Vagina (tissue), 2 donors: ENCODE measurements around the gene MAP1LC3B. TPM values are rescaled to one million over a fixed set of nuclear protein-coding genes. Genes with fewer than 3 reads are reported as not detected.

Experiments
- DNase-seq, 2 donors: peaks; one replicate each; pipeline ENCODE4 v3.0.0-alpha.2; 2017; ENCODE audit errors: extremely low spot score in 2 of 2
- H3K27ac ChIP-seq: fragments of 200-600 bp; sonication (generic); one replicate; pipeline ENCODE4 v1.5.1; 2019
- H3K27me3 ChIP-seq: fragments of 200-600 bp; sonication (generic); one replicate; pipeline ENCODE4 v1.5.1; 2019
- H3K36me3 ChIP-seq, 2 donors: fragments of 200-600 bp; sonication (generic); one replicate each; pipeline ENCODE4 v1.5.1; 2017 to 2019
- H3K4me1 ChIP-seq: fragments of 200-600 bp; sonication (generic); one replicate; pipeline ENCODE4 v1.5.1; 2019
- H3K4me3 ChIP-seq, 2 donors: fragments of 200-600 bp; sonication (generic); 1 replicate in 1 of 2; 2 replicates in 1 of 2; pipeline ENCODE4 v1.5.1; 2016 to 2019
- H3K9me3 ChIP-seq: fragments of 200-600 bp; sonication (generic); one replicate; pipeline ENCODE4 v1.5.1; 2019
- POLR2A ChIP-seq, 2 donors: fragments of 450-650 bp; IDR thresholded peaks; one replicate each; pipeline ENCODE4 v1.6.1; 2017; ENCODE audit warnings: antibody characterized with exemption in 2 of 2, mild to moderate bottlenecking in 2 of 2, moderate library complexity in 2 of 2
- POLR2AphosphoS5 ChIP-seq, 2 donors: sonication (generic); formaldehyde crosslinking; IDR thresholded peaks; one replicate each; pipeline ENCODE4 v1.9.0; 2017; ENCODE audit warnings: antibody characterized with exemption in 2 of 2, mild to moderate bottlenecking in 2 of 2, low read depth in 1 of 2; ENCODE audit not compliant: insufficient read depth in 1 of 2
- intact Hi-C: fragments of 100-400 bp; cut with DNase I; formaldehyde crosslinking; loops from one replicate; pipeline ENCODE4 v1.15.1; 2023
- total RNA-seq: library from RNA; depleted of rRNA; stranded (reverse); fragments of >200 nt; gene quantifications from one replicate; pipeline ENCODE4 v1.2.3, GENCODE V29; 2016
- TF ChIP-seq, protein P1 (sequence below), 3 experiments: fragments of 450-650 bp in 2 of 3; fragments of 200-600 bp in 1 of 3; sonication (generic) in 1 of 3; IDR thresholded peaks; one replicate each; pipeline ENCODE4 v1.5.1; 2017 to 2019; ENCODE audit warnings: antibody characterized with exemption in 3 of 3, mild to moderate bottlenecking in 2 of 3, moderate library complexity in 2 of 3

Gene MAP1LC3B
- total RNA-seq, 1 donor from 2014 or later = 44.9 TPM

DNA sequence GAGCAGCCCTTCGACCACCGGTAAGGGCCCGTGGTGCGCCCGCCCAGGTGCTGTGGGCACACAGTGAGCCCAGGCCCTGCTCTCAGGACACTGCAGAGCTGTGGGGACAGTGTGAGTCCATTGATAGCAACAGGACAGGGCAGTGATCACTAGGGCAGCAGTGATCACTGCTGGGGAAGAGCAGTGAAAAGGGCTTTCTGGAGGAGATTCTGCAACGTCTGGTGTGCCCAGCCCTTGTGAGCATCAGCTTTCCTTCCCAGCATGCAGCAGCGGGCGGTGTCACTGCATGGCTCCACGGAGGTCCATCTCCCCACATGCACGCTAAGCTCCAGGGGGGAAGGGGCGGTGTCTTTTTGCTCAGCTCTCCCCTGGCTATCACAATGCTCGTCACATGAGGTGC is 32.1 kb downstream of the MAP1LC3B start:
- DNase-seq = no peak
- intact Hi-C loops = loop anchor here (10.0 kb wide), 1 partner anchor 141 kb away; no protein-coding TSS in a partner anchor

GRCh38 chr16:87425941-87426340 is 33.8 kb downstream of the MAP1LC3B start:
- Histone ChIP-seq H3K36me3 (peaks cover 0 to 28% of the 10 kb centered on the region in 2 donors), H3K9me3 (no peaks in the 10 kb centered on the region), H3K4me1 (no peaks in the 10 kb centered on the region), H3K27me3 (no peaks in the 10 kb centered on the region), H3K27ac (no peak overlapping the region), H3K4me3 (no peak overlapping the region)
- intact Hi-C loops = loop anchor here (10.0 kb wide), 1 partner anchor 139 kb away; no protein-coding TSS in a partner anchor
- no peak for TF ChIP-seq POLR2AphosphoS5 (IDR thresholded peaks at IDR 0.05; ENCODE audit: insufficient read depth in 1 of 2, low read depth in 1 of 2)
- no peak for TF ChIP-seq POLR2A (IDR thresholded peaks at IDR 0.05)
- TF ChIP-seq, protein P1, sequence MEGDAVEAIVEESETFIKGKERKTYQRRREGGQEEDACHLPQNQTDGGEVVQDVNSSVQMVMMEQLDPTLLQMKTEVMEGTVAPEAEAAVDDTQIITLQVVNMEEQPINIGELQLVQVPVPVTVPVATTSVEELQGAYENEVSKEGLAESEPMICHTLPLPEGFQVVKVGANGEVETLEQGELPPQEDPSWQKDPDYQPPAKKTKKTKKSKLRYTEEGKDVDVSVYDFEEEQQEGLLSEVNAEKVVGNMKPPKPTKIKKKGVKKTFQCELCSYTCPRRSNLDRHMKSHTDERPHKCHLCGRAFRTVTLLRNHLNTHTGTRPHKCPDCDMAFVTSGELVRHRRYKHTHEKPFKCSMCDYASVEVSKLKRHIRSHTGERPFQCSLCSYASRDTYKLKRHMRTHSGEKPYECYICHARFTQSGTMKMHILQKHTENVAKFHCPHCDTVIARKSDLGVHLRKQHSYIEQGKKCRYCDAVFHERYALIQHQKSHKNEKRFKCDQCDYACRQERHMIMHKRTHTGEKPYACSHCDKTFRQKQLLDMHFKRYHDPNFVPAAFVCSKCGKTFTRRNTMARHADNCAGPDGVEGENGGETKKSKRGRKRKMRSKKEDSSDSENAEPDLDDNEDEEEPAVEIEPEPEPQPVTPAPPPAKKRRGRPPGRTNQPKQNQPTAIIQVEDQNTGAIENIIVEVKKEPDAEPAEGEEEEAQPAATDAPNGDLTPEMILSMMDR (IDR thresholded peaks at IDR 0.05) = no peak
- no peak for DNase-seq

More for the DNA sequence above, 32.1 kb downstream of the MAP1LC3B start:
- Histone ChIP-seq H3K36me3 (peaks cover 0 to 44% of the 10 kb centered on the region in 2 donors), H3K9me3 (no peaks in the 10 kb centered on the region), H3K4me1 (no peaks in the 10 kb centered on the region), H3K27ac (no peak overlapping the region), H3K27me3 (no peaks in the 10 kb centered on the region), H3K4me3 (no peak overlapping the region)
- TF ChIP-seq POLR2A (IDR thresholded peaks at IDR 0.05) = no peak
- no peak for TF ChIP-seq POLR2AphosphoS5 (IDR thresholded peaks at IDR 0.05; ENCODE audit: insufficient read depth in 1 of 2, low read depth in 1 of 2)
- TF ChIP-seq, protein P1 (IDR thresholded peaks at IDR 0.05) = no peak

DNA sequence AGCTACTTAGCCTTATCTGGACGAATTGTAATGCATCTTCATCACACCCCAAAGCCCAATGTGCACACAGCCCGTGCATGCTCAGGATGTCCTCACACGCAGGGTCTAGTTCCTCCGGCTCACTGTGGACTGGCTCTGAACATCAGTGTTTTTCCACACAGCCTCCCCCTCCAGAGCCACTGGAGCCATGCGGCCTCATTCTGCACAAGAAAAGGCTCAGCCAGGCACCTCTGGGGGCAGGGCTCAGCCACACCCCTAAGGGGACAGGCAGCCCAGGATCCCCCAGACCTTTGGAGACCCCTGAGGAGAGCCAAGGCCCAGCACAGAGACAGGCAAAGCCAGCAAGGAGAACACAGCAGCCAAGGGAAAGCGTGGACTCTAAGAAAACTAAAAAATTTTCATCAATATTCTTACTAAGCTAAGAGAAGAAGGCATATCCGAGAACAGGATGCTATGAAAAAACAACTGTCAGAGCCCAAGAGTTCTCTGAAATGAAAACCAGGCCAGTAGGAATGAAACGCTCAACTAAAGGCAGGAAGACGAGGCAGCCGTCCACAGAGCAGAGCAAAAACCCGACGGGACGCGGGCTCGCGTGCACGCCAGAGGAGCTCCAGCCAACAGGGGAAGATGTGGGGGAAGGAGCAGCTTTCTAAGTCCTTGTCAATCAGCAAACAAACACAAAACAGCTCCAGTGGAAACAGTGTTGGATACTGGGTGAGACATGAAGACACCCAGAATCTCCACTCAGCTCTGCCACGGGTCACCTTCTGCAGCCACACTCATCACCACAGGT is 34.5 kb downstream of the MAP1LC3B start:
- Histone ChIP-seq H3K36me3 (peaks cover 0 to 24% of the 10 kb centered on the region in 2 donors), H3K27me3 (no peaks in the 10 kb centered on the region), H3K27ac (no peak overlapping the region), H3K4me3 (no peak overlapping the region), H3K9me3 (no peaks in the 10 kb centered on the region), H3K4me1 (peaks cover 3% of the 10 kb centered on the region)
- TF ChIP-seq, protein P1 (IDR thresholded peaks at IDR 0.05) = no peak
- TF ChIP-seq POLR2AphosphoS5 (IDR thresholded peaks at IDR 0.05; ENCODE audit: insufficient read depth in 1 of 2, low read depth in 1 of 2) (no peak), POLR2A (IDR thresholded peaks at IDR 0.05) (no peak)
- intact Hi-C loops = loop anchor here (10.0 kb wide), 1 partner anchor 138 kb away; no protein-coding TSS in a partner anchor
- DNase-seq = no peak

DNA sequence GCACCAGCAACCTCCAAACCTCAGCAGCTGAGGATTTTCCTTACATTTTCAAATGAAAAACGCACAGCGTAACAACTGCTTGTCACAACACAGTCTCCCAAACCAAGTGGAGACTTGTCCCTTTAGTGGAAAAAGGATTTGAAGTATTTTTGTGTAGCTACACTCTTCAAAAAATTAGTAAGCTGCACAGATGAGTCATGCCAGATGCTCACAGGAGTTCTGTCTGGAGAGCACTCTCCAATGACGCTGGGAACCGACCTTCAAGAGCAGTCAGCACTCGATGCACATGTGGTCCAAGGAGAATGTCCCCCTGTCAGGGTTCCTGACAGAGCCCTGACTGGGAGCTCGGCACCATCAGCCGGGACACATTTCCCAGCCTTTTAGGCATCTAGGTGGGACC is 39.8 kb downstream of the MAP1LC3B start:
- Histone ChIP-seq H3K27me3 (no peaks in the 10 kb centered on the region), H3K4me3 (no peak overlapping the region), H3K4me1 (peaks cover 24% of the 10 kb centered on the region), H3K9me3 (no peaks in the 10 kb centered on the region), H3K36me3 (peaks cover 0 to 10% of the 10 kb centered on the region in 2 donors), H3K27ac (no peak overlapping the region)
- intact Hi-C loops = loop anchor here (10.0 kb wide), 1 partner anchor 113 kb away; no protein-coding TSS in a partner anchor
- DNase-seq = no peak
- no peak for TF ChIP-seq POLR2AphosphoS5 (IDR thresholded peaks at IDR 0.05; ENCODE audit: insufficient read depth in 1 of 2, low read depth in 1 of 2)
- no peak for TF ChIP-seq POLR2A (IDR thresholded peaks at IDR 0.05)
- TF ChIP-seq, protein P1 (IDR thresholded peaks at IDR 0.05) = no peak
